Neural progenitor cell (in vitro differentiated cells): ENCODE measurements around the gene EDNRB. TPM values are rescaled to one million over a fixed set of nuclear protein-coding genes. Genes with fewer than 3 reads are reported as not detected.

Experiments used
- DNase-seq: peaks from one replicate; pipeline ENCODE4 v3.0.0-alpha.2; 2016; ENCODE audit warnings: low spot score
- H2AFZ ChIP-seq: fragments of 200-600 bp; sonication (generic); replicated peaks from 2 replicates; pipeline ENCODE4 v1.6.1; 2016; ENCODE audit warnings: antibody characterized with exemption
- H3F3A ChIP-seq: fragments of 200-600 bp; sonication (generic); 2 replicates; pipeline ENCODE4 v1.6.1; 2016; ENCODE audit warnings: antibody characterized with exemption, low read depth
- H3K27ac ChIP-seq: fragments of 200-600 bp; sonication (generic); 2 replicates; pipeline ENCODE4 v1.5.1; 2016; ENCODE audit warnings: mild to moderate bottlenecking
- H3K27me3 ChIP-seq: fragments of 200-600 bp; sonication (generic); 2 replicates; pipeline ENCODE4 v1.6.1; 2016; ENCODE audit warnings: mild to moderate bottlenecking, moderate library complexity
- H3K36me3 ChIP-seq: fragments of 200-600 bp; sonication (generic); 2 replicates; pipeline ENCODE4 v1.5.1; 2016
- H3K4me1 ChIP-seq: fragments of 200-600 bp; sonication (generic); 2 replicates; pipeline ENCODE4 v1.6.1; 2016; ENCODE audit warnings: mixed run types
- H3K4me2 ChIP-seq: fragments of 200-600 bp; sonication (generic); 2 replicates; pipeline ENCODE4 v1.6.1; 2016
- H3K4me3 ChIP-seq: fragments of 200-600 bp; sonication (generic); 2 replicates; pipeline ENCODE4 v1.5.1; 2016
- H3K79me2 ChIP-seq: fragments of 200-600 bp; sonication (generic); 2 replicates; pipeline ENCODE4 v1.6.1; 2016; ENCODE audit warnings: low read depth
- H3K9ac ChIP-seq: fragments of 200-600 bp; sonication (generic); 2 replicates; pipeline ENCODE4 v1.6.1; 2016
- H3K9me3 ChIP-seq: fragments of 200-600 bp; sonication (generic); 2 replicates; pipeline ENCODE4 v1.5.1; 2016; ENCODE audit warnings: low read depth
- H4K20me1 ChIP-seq: fragments of 200-600 bp; sonication (generic); 2 replicates; pipeline ENCODE4 v1.6.1; 2016; ENCODE audit warnings: low read depth
- H3K27ac Mint-ChIP-seq: 3 replicates; pipeline ENCODE4 v1.8.0; 2021; ENCODE audit warnings: mixed read lengths
- H3K27me3 Mint-ChIP-seq: 2 replicates; pipeline ENCODE4 v1.8.0; 2022; ENCODE audit warnings: low read depth, mild to moderate bottlenecking, inconsistent platforms, moderate library complexity, mixed read lengths; ENCODE audit not compliant: insufficient read depth
- H3K36me3 Mint-ChIP-seq: 3 replicates; pipeline ENCODE4 v1.8.0; 2021; ENCODE audit warnings: mixed read lengths
- H3K4me1 Mint-ChIP-seq: 3 replicates; pipeline ENCODE4 v1.8.0; 2021; ENCODE audit warnings: mixed read lengths
- H3K4me3 Mint-ChIP-seq: 3 replicates; pipeline ENCODE4 v1.8.0; 2021; ENCODE audit warnings: mild to moderate bottlenecking, moderate library complexity, mixed read lengths
- H3K9me3 Mint-ChIP-seq: 3 replicates; pipeline ENCODE4 v1.8.0; 2020; ENCODE audit warnings: mixed read lengths
- CTCF ChIP-seq: fragments of 200-600 bp; sonication (generic); IDR thresholded peaks from 2 replicates; pipeline ENCODE4 v1.5.1; 2017; ENCODE audit warnings: antibody characterized with exemption, mild to moderate bottlenecking
- EZH2 ChIP-seq: fragments of 200-600 bp; sonication (generic); IDR thresholded peaks from 2 replicates; pipeline ENCODE4 v1.6.1; 2017; ENCODE audit warnings: antibody characterized with exemption, mild to moderate bottlenecking, moderate library complexity
- EZH2phosphoT487 ChIP-seq: fragments of 200-600 bp; sonication (generic); IDR thresholded peaks from 2 replicates; pipeline ENCODE4 v1.6.1; 2017; ENCODE audit warnings: antibody characterized with exemption
- small RNA-seq: library from RNA; depleted of rRNA; stranded (forward); fragments of <200 nt; gene quantifications from one replicate; pipeline ENCODE3, GENCODE V24; 2015
- total RNA-seq: library from RNA; depleted of rRNA; stranded (reverse); fragments of >200 nt; gene quantifications from 2 replicates; pipeline ENCODE4 v1.2.3, GENCODE V29; 2015; ENCODE audit warnings: low replicate concordance

Gene EDNRB
- total RNA-seq, 1 donor from 2014 or later, result 2.2 TPM

- no peak overlapping the region for H3K4me3 Mint-ChIP-seq
- Histone ChIP-seq H3K4me1 (no peaks in the 10 kb centered on the region), H3K27me3 (no peaks in the 10 kb centered on the region), H3F3A (no peaks in the 10 kb centered on the region), H3K4me3 (no peak overlapping the region), H3K4me2 (no peak overlapping the region), H3K79me2 (no peaks in the 10 kb centered on the region), H3K27ac (no peak overlapping the region), H3K9me3 (peaks cover under 1% of the 10 kb centered on the region), H2AFZ (no peak overlapping the region), H4K20me1 (no peaks in the 10 kb centered on the region), H3K36me3 (peaks cover 10% of the 10 kb centered on the region), H3K9ac (no peak overlapping the region)
- H3K27me3 Mint-ChIP-seq, result no peaks in the 10 kb centered on the region
- peaks cover 5% of the 10 kb centered on the region for H3K4me1 Mint-ChIP-seq
- DNase-seq, result no peak
- no peak overlapping the region for H3K27ac Mint-ChIP-seq
- H3K36me3 Mint-ChIP-seq, result peaks cover 8% of the 10 kb centered on the region
- H3K9me3 Mint-ChIP-seq, result peaks cover 9% of the 10 kb centered on the region
- no peak for TF ChIP-seq EZH2
- TF ChIP-seq EZH2phosphoT487, result no peak
- TF ChIP-seq CTCF, result no peak
These were observed 72.5 kb downstream of the EDNRB start for GRCh38 chr13:77846173-77846572.

Small RNAs within 50 kb of the gene (small RNA-seq; reads per million reads assigned to genes)
- not detected for gene RN7SL810P

Other genes with a start within 250 kb of the EDNRB start
- gene SLAIN1, start 221.1 kb downstream of the EDNRB start, total RNA-seq, result 72.8 and 87.2 TPM in 2 replicates